K562 (cell line): ENCODE results near the gene PPCDC. TPM values are rescaled to one million over a fixed set of nuclear protein-coding genes. Genes with fewer than 3 reads are reported as not detected.

Source experiments
- ATAC-seq: fragments of 200-7000 bp; cut with Tn5 transposase; 3 replicates; pipeline ENCODE4 v1.9.1; 2020; ENCODE audit warnings: moderate library complexity
- BruUV-seq: library from RNA; stranded (reverse); fragments of 400-500 nt; replicated peaks from 2 replicates; lab custom pipeline; 2021; lab: Mats Ljungman, UMichigan
- CTCF ChIA-PET: fragments of 300-600 bp; formaldehyde crosslinking; extraction: SDS; loops from one replicate; lab custom pipeline; 2021; ENCODE audit warnings: low intra/inter-chr PET ratio; lab: Yijun Ruan, JAX
- POLR2A ChIA-PET: fragments of 300-600, 350-650 bp; sonication (Branson Sonifier 250); formaldehyde crosslinking; extraction: SDS; loops from one replicate; lab custom pipeline; 2021; ENCODE audit warnings: antibody characterized with exemption, inconsistent platforms; lab: Yijun Ruan, JAX
- DNase-seq, 4 experiments: peaks; one replicate each; pipeline versions ENCODE4 v3.0.0 to v3.0.0-alpha.2; 2011 to 2018; ENCODE audit warnings: low spot score in 3 of 4, mixed read lengths in 3 of 4; ENCODE audit errors: extremely low read depth in 1 of 4
- FAIRE-seq: peaks from 2 replicates; lab custom pipeline; 2011; peaks lifted over from hg19 to GRCh38; lab: Jason Lieb, UNC
- H2AFZ ChIP-seq: 2 replicates; pipeline ENCODE4 v1.6.0; 2011; ENCODE audit warnings: low read depth, low read length, control low read depth, inconsistent platforms
- H3K27ac ChIP-seq: fragments of 200-600 bp; 3 replicates; pipeline ENCODE4 v1.8.0; 2011; ENCODE audit warnings: low read depth, mild to moderate bottlenecking, control low read depth, inconsistent platforms, low read length, moderate library complexity, mixed read lengths; ENCODE audit errors: extremely low read depth
- H3K27me3 ChIP-seq, 2 experiments: fragments of 300-600 bp in 1 of 2; 2 replicates in 1 of 2; 3 replicates in 1 of 2; pipeline versions ENCODE4 v1.6.0 to v1.8.0; 2011; ENCODE audit warnings: inconsistent platforms in 2 of 2, low read length in 2 of 2, mild to moderate bottlenecking in 1 of 2, mixed read lengths in 1 of 2, moderate library complexity in 1 of 2; ENCODE audit not compliant: control insufficient read depth in 2 of 2, insufficient read depth in 2 of 2
- H3K36me3 ChIP-seq: fragments of 300-600 bp; 3 replicates; pipeline ENCODE4 v1.8.0; 2011; ENCODE audit warnings: mild to moderate bottlenecking, low read length, inconsistent platforms; ENCODE audit not compliant: control insufficient read depth, insufficient read depth
- H3K4me1 ChIP-seq, 2 experiments: fragments of 200-600 bp in 1 of 2; replicated peaks in 1 of 2; 2 replicates in 1 of 2; 3 replicates in 1 of 2; pipeline versions ENCODE4 v1.5.1 to v1.8.0; 2011; ENCODE audit warnings: inconsistent platforms in 2 of 2, low read length in 2 of 2, mild to moderate bottlenecking in 1 of 2, mixed read lengths in 1 of 2, moderate library complexity in 1 of 2; ENCODE audit not compliant: control insufficient read depth in 2 of 2, insufficient read depth in 2 of 2
- H3K4me2 ChIP-seq: 2 replicates; pipeline ENCODE4 v1.6.1; 2011; ENCODE audit warnings: low read length, control low read depth, inconsistent platforms, mixed read lengths; ENCODE audit not compliant: insufficient read depth
- H3K4me3 ChIP-seq: fragments of 200-600 bp; sonication (generic), shearing (Covaris generic); 2 replicates; pipeline ENCODE4 v1.5.1; 2016; ENCODE audit warnings: control low read depth, inconsistent platforms
- H3K79me2 ChIP-seq: fragments of 200-600 bp; 3 replicates; pipeline ENCODE4 v1.8.0; 2011; ENCODE audit warnings: low read length, inconsistent platforms; ENCODE audit not compliant: control insufficient read depth, insufficient read depth
- H3K9ac ChIP-seq, 2 experiments: 2 replicates each; pipeline versions ENCODE4 v1.6.0 to v1.6.1; 2011; ENCODE audit warnings: low read depth in 2 of 2, low read length in 2 of 2, control low read depth in 1 of 2, inconsistent platforms in 1 of 2, mild to moderate bottlenecking in 1 of 2, mixed read lengths in 1 of 2; ENCODE audit not compliant: insufficient read depth in 1 of 2
- H3K9me1 ChIP-seq: one replicate; pipeline ENCODE4 v1.6.0; 2011; ENCODE audit warnings: inconsistent platforms, mild to moderate bottlenecking, low read length, moderate library complexity; ENCODE audit not compliant: control insufficient read depth, insufficient read depth
- H3K9me3 ChIP-seq: replicated peaks from 2 replicates; pipeline ENCODE4 v1.5.1; 2011; ENCODE audit warnings: low read depth, low read length, inconsistent platforms; ENCODE audit not compliant: control insufficient read depth, insufficient read depth
- H4K20me1 ChIP-seq: replicated peaks from 2 replicates; pipeline ENCODE4 v1.6.1; 2011; ENCODE audit warnings: low read length, inconsistent platforms, mixed read lengths; ENCODE audit not compliant: control insufficient read depth, insufficient read depth
- ADNP ChIP-seq: fragments of 200-800 bp; sonication (Bioruptor generic); IDR thresholded peaks from 2 replicates; pipeline ENCODE4 v1.6.1; 2016; ENCODE audit warnings: missing genetic modification characterization, missing compliant biosample characterization
- CEBPG ChIP-seq, 3 experiments: fragments of 200-800 bp in 1 of 3; sonication (Bioruptor generic) in 1 of 3; sonication (generic) in 1 of 3; formaldehyde crosslinking in 1 of 3; IDR thresholded peaks in 2 of 3; conservative IDR thresholded peaks in 1 of 3; 2 replicates each; pipeline versions ENCODE4 v1.6.1 to v1.8.0; 2016 to 2022; ENCODE audit warnings: missing compliant biosample characterization in 2 of 3, missing genetic modification characterization in 2 of 3, mild to moderate bottlenecking in 1 of 3, missing genetic modification reagents in 1 of 3
- CHD1 ChIP-seq: fragments of 200-600 bp; sonication (generic); IDR thresholded peaks from one replicate; pipeline ENCODE4 v1.6.1; 2012; ENCODE audit warnings: mild to moderate bottlenecking, moderate library complexity, low read length, inconsistent platforms
- HEY1 ChIP-seq: fragments of 250-450 bp; sonication (Bioruptor Pico); IDR thresholded peaks from 2 replicates; pipeline ENCODE4 v1.5.0; 2020; ENCODE audit warnings: mild to moderate bottlenecking, moderate library complexity, borderline replicate concordance
- KAT2B ChIP-seq: IDR thresholded peaks from one replicate; pipeline ENCODE4 v1.6.1; 2012; ENCODE audit warnings: low read depth, mild to moderate bottlenecking, control low read depth, inconsistent platforms, low read length, moderate library complexity
- POLR3A ChIP-seq: IDR thresholded peaks from 2 replicates; pipeline ENCODE4 v1.6.1; 2011; ENCODE audit warnings: borderline replicate concordance, mild to moderate bottlenecking, moderate library complexity; ENCODE audit not compliant: insufficient read length, insufficient read depth; ENCODE audit errors: extremely low read depth
- SFPQ ChIP-seq: fragments of 200-400 bp; formaldehyde crosslinking; IDR thresholded peaks from 2 replicates; pipeline ENCODE4 v1.6.1; 2017; ENCODE audit warnings: mild to moderate bottlenecking, low read depth, low read length, moderate library complexity
- TEAD2 ChIP-seq: fragments of 450-650 bp; IDR thresholded peaks from 2 replicates; pipeline ENCODE4 v1.6.1; 2016; ENCODE audit warnings: missing genetic modification characterization, control low read depth, missing compliant biosample characterization
- ZNF133 ChIP-seq: fragments of 250-450 bp; sonication (Bioruptor Pico); IDR thresholded peaks from 2 replicates; pipeline ENCODE4 v1.4.0; 2020; ENCODE audit warnings: mild to moderate bottlenecking
- ZNF239 ChIP-seq: fragments of 250-450 bp; sonication (Bioruptor Pico); IDR thresholded peaks from 2 replicates; pipeline ENCODE4 v1.4.0; 2020; ENCODE audit warnings: mild to moderate bottlenecking
- ZNF384 ChIP-seq: IDR thresholded peaks from 2 replicates; pipeline ENCODE4 v1.6.1; 2012; ENCODE audit warnings: low read depth, low read length, improper control_type of control experiment
- WGBS: fragments of 100-300 bp; shearing (Covaris generic); methylation state at CpG from one replicate; pipeline ENCODE4 v1.1.6; 2016; ENCODE audit warnings: low coverage, mixed read lengths; ENCODE audit not compliant: insufficient coverage; ENCODE audit errors: missing lambda C conversion rate; 5-methylcytosine and 5-hydroxymethylcytosine counted together
- in situ Hi-C: fragments of 300-500 bp; cut with MboI; formaldehyde crosslinking; loops from 4 replicates; pipeline ENCODE4 v1.15.0; 2018; ENCODE audit warnings: inconsistent platforms, mixed read lengths
- intact Hi-C: fragments of 100-400 bp; cut with micrococcal nuclease; formaldehyde crosslinking; loops from 2 replicates; pipeline ENCODE4 v1.14.2; 2022
- polyA plus RNA-seq, 8 experiments: library from polyadenylated mRNA; depleted of rRNA in 4 of 8; stranded (reverse) in 5 of 8; unstranded in 3 of 8; fragments of >200 nt; fragmentation: Nextera tagmentation in 2 of 8; fragmentation: Illumina TruSeq in 1 of 8; extraction: Ambion mirVana in 2 of 8; extraction: Trizol in 1 of 8; gene quantifications; 2 replicates each; pipeline versions ENCODE4 v1.2.1 to v1.2.3, GENCODE V29; 2011 to 2014; ENCODE audit warnings: inconsistent platforms in 1 of 8, missing spikeins in 1 of 8
- total RNA-seq, 7 experiments: library from RNA; depleted of rRNA in 6 of 7; stranded (reverse); fragments of >200 nt in 6 of 7; fragmentation: Illumina TruSeq in 2 of 7; extraction: Trizol in 2 of 7; gene quantifications; 2 replicates each; pipeline versions ENCODE4 v1.2.1 to v1.2.3, GENCODE V29; 2011 to 2021; ENCODE audit warnings: low replicate concordance in 1 of 7

Gene PPCDC
- total and polyA plus RNA-seq, 9 of the 15 experiments (the other 6 are each of a cell fraction or from before 2014, with no cell fraction given) = 10.9 to 53.6 (median 16.7) TPM

GRCh38 chr15:75065467-75065850, 42.1 kb downstream of the PPCDC start:
- intact Hi-C loops = loop anchor here (5.0 kb wide), 1 partner anchor 97 kb away; no protein-coding TSS in a partner anchor

More at GRCh38 chr15:75065467-75065850, 42.1 kb downstream of the PPCDC start:
- Histone ChIP-seq H3K9me1 (no peaks in the 10 kb centered on the region), H3K4me1 (peaks cover 6 to 26% of the 10 kb centered on the region in 2 experiments; a peak in 4 of 5 replicates), H3K4me3 (no peak overlapping the region), H3K9me3 (no peaks in the 10 kb centered on the region), H4K20me1 (peaks cover 10% of the 10 kb centered on the region), H3K27me3 (peaks cover 0 to 9% of the 10 kb centered on the region in 2 experiments; a peak in 2 of 5 replicates), H3K4me2 (no peak overlapping the region), H3K27ac (no peak overlapping the region), H3K36me3 (no peaks in the 10 kb centered on the region), H3K79me2 (no peaks in the 10 kb centered on the region), H3K9ac (no peak overlapping the region), H2AFZ (no peak overlapping the region)
- DNase-seq = peak in 1 of 4 experiments; percentile 39
- WGBS = 0% methylated on average over 1 of the region's 1 CpG
- peak; percentile 57 for ATAC-seq
- no TSS peak for BruUV-seq
- FAIRE-seq = no peak
- ChIA-PET POLR2A (interaction anchor here (0.7 to 3.0 kb wide), 9 partner anchors 8 to 1119 kb away, joined by 3 to 16 read pairs (median 5); no protein-coding TSS in a partner anchor), CTCF (no interaction called here)
- in situ Hi-C loops = no loop called here
- TF ChIP-seq CHD1 (no peak), ADNP (tag) (0 out of 2 replicates have a peak, but pooled peaks have one; percentile 14), HEY1 (CRISPR knock-in tag) (no peak), ZNF239 (no peak), POLR3A (no peak), KAT2B (no peak), TEAD2 (tag) (no peak), ZNF133 (CRISPR knock-in tag) (no peak), CEBPG (CRISPR knock-in tag; IDR thresholded peaks at IDR 0.05) (0 out of 2 replicates have a peak, but pooled peaks have one; percentile 17), CEBPG (tag; conservative IDR thresholded peaks at IDR 0.05 in 1 of 2, IDR thresholded peaks at IDR 0.05 in 1 of 2) (no peak), SFPQ (no peak), ZNF384 (0 out of 2 replicates have a peak, but pooled peaks have one; percentile 7)
